Measurements from ENCODE around the gene QRICH2. TPM values are rescaled to one million over a fixed set of nuclear protein-coding genes. Genes with fewer than 3 reads are reported as not detected.
"Not testable (repeated sequence)": the region's sequence is repeated elsewhere in the genome, so short reads cannot be mapped to it uniquely, and the experiment has no call there.

Gene QRICH2
- total RNA-seq, 1 donor from 2014 or later, result 1.3 TPM

- DNase-seq (ENCODE audit: low spot score), result peak; percentile 37
Measured at GRCh38 chr17:76248013-76248782, 59.9 kb downstream of the QRICH2 start.

GRCh38 chr17:76247304-76247703 lies 60.8 kb downstream of the QRICH2 start:
- DNase-seq (ENCODE audit: low spot score), result no peak

- peak; percentile 18 for DNase-seq (ENCODE audit: low spot score)
Measured at GRCh38 chr17:76246080-76247066, 61.7 kb downstream of the QRICH2 start.

GRCh38 chr17:76244721-76245120 lies 63.4 kb downstream of the QRICH2 start:
- peak; percentile 51 for DNase-seq (ENCODE audit: low spot score)

- DNase-seq (ENCODE audit: low spot score), result peak; percentile 47
Measured at GRCh38 chr17:76243826-76244679, 64.0 kb downstream of the QRICH2 start.

- no peak for DNase-seq (ENCODE audit: low spot score)
Measured at GRCh38 chr17:76241691-76242255, 66.3 kb downstream of the QRICH2 start.

- DNase-seq (ENCODE audit: low spot score), result no peak
Measured at GRCh38 chr17:76241204-76241538, 66.9 kb downstream of the QRICH2 start.

GRCh38 chr17:76240461-76241203 lies 67.4 kb downstream of the QRICH2 start, which contains the start of gene RNF157:
Gene RNF157, minus strand, starts transcription at chr17:76240493. Its CDS starts 253 bp downstream, at chr17:76240240.
- DNase-seq (ENCODE audit: low spot score), result no peak

- DNase-seq (ENCODE audit: low spot score), result no peak
Measured at GRCh38 chr17:76239538-76240274, 68.4 kb downstream of the QRICH2 start.

GRCh38 chr17:76238847-76239537 lies 69.1 kb downstream of the QRICH2 start:
- peak; percentile 69 for DNase-seq (ENCODE audit: low spot score)

- DNase-seq (ENCODE audit: low spot score), result no peak
Measured at GRCh38 chr17:76237859-76238313, 70.2 kb downstream of the QRICH2 start.

GRCh38 chr17:76236603-76237002 lies 71.5 kb downstream of the QRICH2 start:
- DNase-seq (ENCODE audit: low spot score), result no peak

- no peak for DNase-seq (ENCODE audit: low spot score)
Measured at GRCh38 chr17:76235883-76236282, 72.2 kb downstream of the QRICH2 start.

GRCh38 chr17:76234354-76234679 lies 73.8 kb downstream of the QRICH2 start:
- DNase-seq (ENCODE audit: low spot score), result no peak

GRCh38 chr17:76233588-76234353 lies 74.3 kb downstream of the QRICH2 start:
- no peak for DNase-seq (ENCODE audit: low spot score)

GRCh38 chr17:76232342-76232741 lies 75.7 kb downstream of the QRICH2 start:
- no peak for DNase-seq (ENCODE audit: low spot score)

GRCh38 chr17:76226749-76227148 lies 81.3 kb downstream of the QRICH2 start:
- DNase-seq (ENCODE audit: low spot score), result not testable (repeated sequence)

All from mesenteric fat pad (tissue), 1 donor.